K562 (cell line): Measurements from ENCODE around the gene ZNF512B. TPM values are rescaled to one million over a fixed set of nuclear protein-coding genes. Genes with fewer than 3 reads are reported as not detected.

Experiments used
- BRCA1 ChIP-seq, 2 experiments: fragments of 450-650 bp in 1 of 2; sonication (generic) in 1 of 2; formaldehyde crosslinking in 1 of 2; IDR thresholded peaks; 2 replicates each; pipeline versions ENCODE4 v1.5.0 to v1.6.1; 2017 to 2020; ENCODE audit warnings: mild to moderate bottlenecking in 1 of 2, missing genetic modification reagents in 1 of 2
- CCAR2 ChIP-seq: fragments of 200-400 bp; formaldehyde crosslinking; IDR thresholded peaks from 2 replicates; pipeline ENCODE4 v1.6.1; 2017; ENCODE audit warnings: mild to moderate bottlenecking, low read depth, low read length
- CCNT2 ChIP-seq: IDR thresholded peaks from 2 replicates; pipeline ENCODE4 v1.6.1; 2011; ENCODE audit warnings: borderline replicate concordance, low read depth, mild to moderate bottlenecking, moderate library complexity, mixed read lengths, low read length; ENCODE audit not compliant: insufficient read length; ENCODE audit errors: extremely low read depth
- EP300 ChIP-seq: IDR thresholded peaks from 2 replicates; pipeline ENCODE4 v1.6.1; 2012; ENCODE audit warnings: low read length, improper control_type of control experiment
- ETV6 ChIP-seq, 3 experiments: fragments of 150-350 bp in 1 of 3; sonication (generic) in 1 of 3; formaldehyde crosslinking in 1 of 3; IDR thresholded peaks; 2 replicates each; pipeline versions ENCODE4 v1.6.1 to v1.8.0; 2014 to 2022; ENCODE audit warnings: borderline replicate concordance in 2 of 3, low read depth in 2 of 3, antibody characterized with exemption in 1 of 3, low read length in 1 of 3, mild to moderate bottlenecking in 1 of 3, missing genetic modification reagents in 1 of 3
- HDAC1 ChIP-seq, 2 experiments: fragments of 450-650 bp; IDR thresholded peaks; 2 replicates each; pipeline ENCODE4 v1.6.1; 2016 to 2017; ENCODE audit warnings: inconsistent platforms in 1 of 2, mild to moderate bottlenecking in 1 of 2, moderate library complexity in 1 of 2
- JUNB ChIP-seq: fragments of 450-650 bp; formaldehyde crosslinking; conservative IDR thresholded peaks from 2 replicates; pipeline ENCODE4 v1.4.0; 2020; ENCODE audit warnings: mild to moderate bottlenecking
- MAFF ChIP-seq: IDR thresholded peaks from 2 replicates; pipeline ENCODE4 v1.6.1; 2012; ENCODE audit warnings: low read length, improper control_type of control experiment
- MAZ ChIP-seq, 2 experiments: fragments of 450-650 bp in 1 of 2; sonication (generic) in 1 of 2; formaldehyde crosslinking; IDR thresholded peaks in 1 of 2; conservative IDR thresholded peaks in 1 of 2; 2 replicates each; pipeline versions ENCODE4 v1.4.0 to v1.5.0; 2020; ENCODE audit warnings: mild to moderate bottlenecking in 1 of 2, missing genetic modification reagents in 1 of 2
- RB1 ChIP-seq: fragments of 450-650 bp; IDR thresholded peaks from 2 replicates; pipeline ENCODE4 v1.6.1; 2017; ENCODE audit warnings: low read depth, mild to moderate bottlenecking
- RCOR1 ChIP-seq, 2 experiments: IDR thresholded peaks; 2 replicates each; pipeline ENCODE4 v1.6.1; 2012; ENCODE audit warnings: low read depth in 2 of 2, low read length in 2 of 2, borderline replicate concordance in 1 of 2, improper control_type of control experiment in 1 of 2
- RNF2 ChIP-seq: sonication (generic); IDR thresholded peaks from 2 replicates; pipeline ENCODE4 v1.6.1; 2016
- SPI1 ChIP-seq: IDR thresholded peaks from 2 replicates; pipeline ENCODE4 v1.6.1; 2011; ENCODE audit warnings: low read depth, low read length, control low read depth, borderline replicate concordance
- TAF15 ChIP-seq: fragments of 200-400 bp; formaldehyde crosslinking; IDR thresholded peaks from 2 replicates; pipeline ENCODE4 v1.6.1; 2017; ENCODE audit warnings: mild to moderate bottlenecking, low read depth, low read length, moderate library complexity
- ZEB2 ChIP-seq: fragments of 450-650 bp; IDR thresholded peaks from 2 replicates; pipeline ENCODE4 v1.6.1; 2016
- polyA plus RNA-seq, 8 experiments: library from polyadenylated mRNA; depleted of rRNA in 4 of 8; stranded (reverse) in 5 of 8; unstranded in 3 of 8; fragments of >200 nt; fragmentation: Nextera tagmentation in 2 of 8; fragmentation: Illumina TruSeq in 1 of 8; extraction: Ambion mirVana in 2 of 8; extraction: Trizol in 1 of 8; gene quantifications; 2 replicates each; pipeline versions ENCODE4 v1.2.1 to v1.2.3, GENCODE V29; 2011 to 2014; ENCODE audit warnings: inconsistent platforms in 1 of 8, missing spikeins in 1 of 8
- total RNA-seq, 7 experiments: library from RNA; depleted of rRNA in 6 of 7; stranded (reverse); fragments of >200 nt in 6 of 7; fragmentation: Illumina TruSeq in 2 of 7; extraction: Trizol in 2 of 7; gene quantifications; 2 replicates each; pipeline versions ENCODE4 v1.2.1 to v1.2.3, GENCODE V29; 2011 to 2021; ENCODE audit warnings: low replicate concordance in 1 of 7
- TF ChIP-seq, protein P1 (sequence below): fragments of 150-350 bp; IDR thresholded peaks from 2 replicates; pipeline ENCODE4 v1.6.1; 2014; ENCODE audit warnings: low read depth, mild to moderate bottlenecking, low read length, borderline replicate concordance
- TF ChIP-seq, protein P2 (sequence below), 3 experiments: fragments of 200-800 bp in 1 of 3; sonication (Bioruptor generic) in 1 of 3; sonication (generic) in 1 of 3; formaldehyde crosslinking in 1 of 3; IDR thresholded peaks; 2 replicates each; pipeline versions ENCODE4 v1.6.1 to v1.8.0; 2016 to 2022; ENCODE audit warnings: mild to moderate bottlenecking in 2 of 3, missing compliant biosample characterization in 2 of 3, missing genetic modification characterization in 2 of 3, missing genetic modification reagents in 1 of 3
- TF ChIP-seq, protein P3 (sequence below): fragments of 250-450 bp; sonication (Bioruptor Pico); IDR thresholded peaks from 2 replicates; pipeline ENCODE4 v1.8.0; 2022; ENCODE audit warnings: moderate library complexity, mild to moderate bottlenecking, inconsistent platforms
- TF ChIP-seq, protein P4 (sequence below): fragments of 200-800 bp; sonication (Bioruptor generic); IDR thresholded peaks from 2 replicates; pipeline ENCODE4 v1.6.1; 2017; ENCODE audit warnings: missing genetic modification characterization, missing compliant biosample characterization

Gene ZNF512B
- total and polyA plus RNA-seq, 9 of the 15 experiments (the other 6 are each of a cell fraction or from before 2014, with no cell fraction given), result 0.01 to 27.8 (median 8.2) TPM

DNA sequence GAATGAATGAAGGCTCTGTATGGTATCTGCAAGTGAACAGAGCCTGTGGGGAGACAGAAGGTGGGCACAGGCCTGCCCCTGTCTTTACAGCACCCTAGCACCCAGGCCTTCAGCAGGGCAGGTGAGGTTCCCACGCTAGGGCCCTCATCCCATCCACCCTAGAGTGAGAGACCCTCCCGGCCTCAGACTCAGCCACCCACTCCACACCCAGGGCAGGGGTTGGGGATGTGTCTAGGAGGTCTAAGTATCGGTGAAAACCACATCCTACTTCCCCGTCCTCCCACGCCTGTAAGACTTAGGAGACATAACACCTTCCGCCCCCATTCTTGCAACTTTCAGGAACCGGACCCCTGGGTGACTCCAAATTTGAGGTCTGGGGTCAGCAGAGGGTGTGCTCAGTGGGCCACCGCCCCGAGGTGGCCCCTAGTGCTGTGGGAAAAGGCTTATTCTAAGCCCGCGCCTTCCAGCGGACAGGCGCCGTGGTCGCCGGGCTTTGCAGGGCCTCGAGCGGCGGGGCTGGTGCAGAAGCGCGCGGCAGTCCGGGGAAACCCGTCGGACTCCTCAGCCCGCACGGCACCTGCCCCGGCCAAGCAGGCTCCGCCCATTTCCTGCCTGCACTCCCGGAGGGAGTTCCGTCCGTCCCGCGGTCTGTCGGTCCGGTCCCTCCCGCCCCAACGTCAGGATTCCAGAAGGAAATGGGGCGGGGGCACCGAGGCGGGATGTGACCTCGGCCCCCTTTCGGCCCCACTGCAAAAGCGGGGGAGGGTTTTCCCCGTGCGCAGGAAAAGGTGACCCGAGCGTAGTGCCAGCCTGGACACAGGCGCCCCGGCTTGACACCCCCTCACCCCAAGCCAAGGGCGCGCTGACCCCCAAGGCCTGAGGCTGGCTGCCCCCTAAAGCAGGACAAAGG, 8.8 kb upstream of the ZNF512B start (continued):
- 0 out of 2 replicates have a peak, but pooled peaks have one; percentile 28 for TF ChIP-seq RB1
- no peak for TF ChIP-seq EP300
- TF ChIP-seq, protein P1, sequence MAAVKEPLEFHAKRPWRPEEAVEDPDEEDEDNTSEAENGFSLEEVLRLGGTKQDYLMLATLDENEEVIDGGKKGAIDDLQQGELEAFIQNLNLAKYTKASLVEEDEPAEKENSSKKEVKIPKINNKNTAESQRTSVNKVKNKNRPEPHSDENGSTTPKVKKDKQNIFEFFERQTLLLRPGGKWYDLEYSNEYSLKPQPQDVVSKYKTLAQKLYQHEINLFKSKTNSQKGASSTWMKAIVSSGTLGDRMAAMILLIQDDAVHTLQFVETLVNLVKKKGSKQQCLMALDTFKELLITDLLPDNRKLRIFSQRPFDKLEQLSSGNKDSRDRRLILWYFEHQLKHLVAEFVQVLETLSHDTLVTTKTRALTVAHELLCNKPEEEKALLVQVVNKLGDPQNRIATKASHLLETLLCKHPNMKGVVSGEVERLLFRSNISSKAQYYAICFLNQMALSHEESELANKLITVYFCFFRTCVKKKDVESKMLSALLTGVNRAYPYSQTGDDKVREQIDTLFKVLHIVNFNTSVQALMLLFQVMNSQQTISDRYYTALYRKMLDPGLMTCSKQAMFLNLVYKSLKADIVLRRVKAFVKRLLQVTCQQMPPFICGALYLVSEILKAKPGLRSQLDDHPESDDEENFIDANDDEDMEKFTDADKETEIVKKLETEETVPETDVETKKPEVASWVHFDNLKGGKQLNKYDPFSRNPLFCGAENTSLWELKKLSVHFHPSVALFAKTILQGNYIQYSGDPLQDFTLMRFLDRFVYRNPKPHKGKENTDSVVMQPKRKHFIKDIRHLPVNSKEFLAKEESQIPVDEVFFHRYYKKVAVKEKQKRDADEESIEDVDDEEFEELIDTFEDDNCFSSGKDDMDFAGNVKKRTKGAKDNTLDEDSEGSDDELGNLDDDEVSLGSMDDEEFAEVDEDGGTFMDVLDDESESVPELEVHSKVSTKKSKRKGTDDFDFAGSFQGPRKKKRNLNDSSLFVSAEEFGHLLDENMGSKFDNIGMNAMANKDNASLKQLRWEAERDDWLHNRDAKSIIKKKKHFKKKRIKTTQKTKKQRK, result no peak
- no peak for TF ChIP-seq SPI1
- no peak for TF ChIP-seq CCNT2
- TF ChIP-seq ETV6 (IDR thresholded peaks at IDR 0.05; ENCODE audit: borderline replicate concordance in 1 of 2, low read depth in 2 of 2, low read length in 1 of 2), result peak in 1 of 2 experiments; percentile 73; a peak in 1 of 4 replicates
- no peak for TF ChIP-seq ETV6 (CRISPR knock-in tag; IDR thresholded peaks at IDR 0.05; ENCODE audit: borderline replicate concordance)
- 0 out of 4 replicates have a peak, but pooled peaks of 1 of the 2 experiments have one; percentile 18 for TF ChIP-seq RCOR1 (IDR thresholded peaks at IDR 0.05; ENCODE audit: borderline replicate concordance in 1 of 2, low read depth in 2 of 2, low read length in 2 of 2)
- TF ChIP-seq RNF2, result no peak
- TF ChIP-seq, protein P2, sequence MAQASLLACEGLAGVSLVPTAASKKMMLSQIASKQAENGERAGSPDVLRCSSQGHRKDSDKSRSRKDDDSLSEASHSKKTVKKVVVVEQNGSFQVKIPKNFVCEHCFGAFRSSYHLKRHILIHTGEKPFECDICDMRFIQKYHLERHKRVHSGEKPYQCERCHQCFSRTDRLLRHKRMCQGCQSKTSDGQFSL (CRISPR knock-in tag; IDR thresholded peaks at IDR 0.05), result no peak
- TF ChIP-seq, protein P2 (tag; IDR thresholded peaks at IDR 0.05), result no peak
- TF ChIP-seq BRCA1 (IDR thresholded peaks at IDR 0.05), result no peak
- no peak for TF ChIP-seq BRCA1 (CRISPR knock-in tag; IDR thresholded peaks at IDR 0.05)
- no peak for TF ChIP-seq ZEB2
- 0 out of 4 replicates have a peak, but pooled peaks of 1 of the 2 experiments have one; percentile 31 for TF ChIP-seq HDAC1 (IDR thresholded peaks at IDR 0.05)
- TF ChIP-seq, protein P3, sequence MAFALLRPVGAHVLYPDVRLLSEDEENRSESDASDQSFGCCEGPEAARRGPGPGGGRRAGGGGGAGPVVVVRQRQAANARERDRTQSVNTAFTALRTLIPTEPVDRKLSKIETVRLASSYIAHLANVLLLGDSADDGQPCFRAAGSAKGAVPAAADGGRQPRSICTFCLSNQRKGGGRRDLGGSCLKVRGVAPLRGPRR (CRISPR knock-in tag), result no peak
- no peak for TF ChIP-seq MAFF
- TF ChIP-seq, protein P4, sequence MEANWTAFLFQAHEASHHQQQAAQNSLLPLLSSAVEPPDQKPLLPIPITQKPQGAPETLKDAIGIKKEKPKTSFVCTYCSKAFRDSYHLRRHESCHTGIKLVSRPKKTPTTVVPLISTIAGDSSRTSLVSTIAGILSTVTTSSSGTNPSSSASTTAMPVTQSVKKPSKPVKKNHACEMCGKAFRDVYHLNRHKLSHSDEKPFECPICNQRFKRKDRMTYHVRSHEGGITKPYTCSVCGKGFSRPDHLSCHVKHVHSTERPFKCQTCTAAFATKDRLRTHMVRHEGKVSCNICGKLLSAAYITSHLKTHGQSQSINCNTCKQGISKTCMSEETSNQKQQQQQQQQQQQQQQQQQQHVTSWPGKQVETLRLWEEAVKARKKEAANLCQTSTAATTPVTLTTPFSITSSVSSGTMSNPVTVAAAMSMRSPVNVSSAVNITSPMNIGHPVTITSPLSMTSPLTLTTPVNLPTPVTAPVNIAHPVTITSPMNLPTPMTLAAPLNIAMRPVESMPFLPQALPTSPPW (CRISPR knock-in tag), result peak; percentile 45; the same call in 1 of the 2 replicates
- no peak for TF ChIP-seq JUNB (CRISPR knock-in tag)
- no peak for TF ChIP-seq CCAR2
- TF ChIP-seq TAF15, result no peak
- peak; percentile 60 to 86 for TF ChIP-seq MAZ (CRISPR knock-in tag; conservative IDR thresholded peaks at IDR 0.05 in 1 of 2, IDR thresholded peaks at IDR 0.05 in 1 of 2)
